DMS53 treated with DMSO at 0.1 percent for 48 hours (cell line): Measurements from ENCODE around the gene DAB2IP.
A peak's percentile ranks its signal among the peaks of the same experiment; 100 is the strongest.

Experiments used
- DNase-seq: peaks from one replicate; lab custom pipeline; 2025; ENCODE audit not compliant: unreplicated experiment; lab: John Stamatoyannopoulos, UW

Gene DAB2IP

GRCh38 chr9:121700165-121700831 is 48.9 kb downstream of the DAB2IP start:
- peak; percentile 71 for DNase-seq

DNA sequence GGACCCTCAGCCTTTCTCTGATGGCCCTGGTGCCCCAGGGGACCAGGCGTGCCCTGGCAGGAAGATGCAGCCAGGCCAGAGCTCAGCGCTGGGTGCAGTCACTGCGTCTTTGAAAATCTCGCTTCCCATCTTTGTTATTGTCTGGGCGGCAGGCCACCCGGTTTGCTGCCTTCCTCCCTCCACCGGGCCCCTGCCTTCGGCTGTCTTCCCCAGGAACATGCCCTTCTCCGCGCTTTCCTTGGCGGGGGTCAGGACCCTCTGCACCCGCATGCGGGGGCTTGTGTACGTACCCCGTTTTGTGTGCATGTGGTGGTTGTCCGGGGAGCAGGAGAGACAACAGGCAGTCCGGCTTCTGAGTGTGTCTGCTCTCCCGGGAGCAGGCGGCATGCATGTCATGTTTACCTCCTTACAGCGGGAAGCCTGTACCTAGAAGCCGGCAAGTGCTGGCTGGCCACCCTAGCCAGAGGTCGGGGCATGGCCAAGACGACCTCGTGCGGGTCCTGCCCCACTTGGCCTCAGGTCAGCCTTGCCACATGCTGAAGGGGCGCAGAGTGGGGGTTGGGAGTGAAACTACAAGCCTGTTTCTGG is 49.5 kb downstream of the DAB2IP start:
- no peak for DNase-seq

DNA sequence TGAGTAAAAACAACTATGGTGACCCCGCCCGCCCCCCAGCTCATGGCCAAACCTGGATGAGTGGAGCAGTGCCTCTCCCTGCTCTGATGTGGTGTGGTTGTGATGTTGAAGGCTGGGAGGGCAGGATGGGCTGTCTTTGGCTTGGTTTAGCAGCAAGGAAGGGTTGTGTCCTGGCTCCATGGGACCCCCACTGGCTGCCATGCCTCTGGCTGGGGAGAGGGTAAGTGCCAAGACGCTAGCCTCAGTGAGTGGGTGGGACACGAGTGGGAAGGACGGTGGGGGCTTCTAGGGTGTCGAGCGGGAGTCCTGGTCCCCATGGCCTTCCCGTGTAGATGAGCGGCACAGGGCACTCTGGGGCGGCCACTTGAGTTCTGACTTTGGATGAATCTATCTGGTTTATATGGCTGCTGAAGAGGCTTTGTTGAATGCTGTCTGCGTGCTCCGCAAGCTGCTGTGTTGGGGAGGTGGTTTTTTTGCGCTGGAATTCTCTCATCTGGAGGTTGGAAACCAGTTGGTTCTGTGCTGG is 50.4 kb downstream of the DAB2IP start:
- DNase-seq, result no peak

DNA sequence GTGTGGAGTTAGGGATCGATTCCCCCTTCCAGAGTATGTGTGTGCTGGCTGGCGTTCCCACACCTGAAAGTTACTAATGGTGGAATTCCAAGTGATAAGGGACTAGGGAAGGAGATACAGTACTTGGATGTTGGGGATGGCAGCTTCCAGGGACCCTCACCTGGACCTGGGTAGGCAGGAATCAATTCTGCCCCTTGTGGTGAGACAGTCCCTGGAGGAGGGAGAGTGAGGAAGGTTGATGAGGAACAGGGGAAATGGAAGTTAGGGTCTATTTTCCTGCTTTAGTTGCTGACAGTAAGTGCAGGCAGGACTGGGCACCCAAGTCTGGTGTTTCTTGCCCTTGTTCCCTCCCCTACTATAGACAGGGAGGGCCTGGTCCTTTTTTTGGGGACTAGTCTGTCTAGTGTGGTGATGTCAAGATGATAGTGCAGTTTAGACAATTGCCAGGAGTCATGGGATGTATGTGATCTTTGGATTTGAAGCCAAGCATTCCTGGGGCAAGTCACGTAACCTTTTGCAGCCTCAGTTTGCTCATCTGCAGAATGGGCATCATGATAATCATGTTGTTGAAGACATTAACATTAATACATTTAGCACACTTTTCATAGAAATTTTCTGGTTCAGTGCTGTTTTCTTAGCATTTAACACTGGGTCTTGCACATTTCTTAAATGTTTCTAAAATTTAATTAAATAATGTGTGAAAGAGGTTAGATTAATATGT is 51.7 kb downstream of the DAB2IP start:
- no peak for DNase-seq

DNA sequence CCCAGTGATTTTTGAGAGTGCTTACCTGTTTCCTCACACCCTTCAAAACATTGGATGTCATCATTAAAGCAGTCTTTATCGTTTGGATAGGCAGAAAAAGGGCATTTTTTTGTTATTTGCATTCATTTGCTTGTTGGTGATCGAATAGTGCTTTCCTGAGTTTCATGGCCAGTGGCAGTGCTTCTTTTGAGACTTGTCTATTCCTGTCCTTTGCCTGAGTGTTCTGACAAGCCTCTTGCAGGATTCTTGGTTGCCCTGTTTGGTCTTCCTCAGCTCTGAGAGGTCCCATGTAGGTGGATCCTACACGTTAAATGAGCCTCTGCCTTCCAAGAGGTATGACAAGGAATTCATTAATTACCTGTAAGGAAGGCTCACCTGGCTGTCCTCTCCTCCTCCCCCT is 52.8 kb downstream of the DAB2IP start:
- no peak for DNase-seq

- DNase-seq, result no peak
Measured at GRCh38 chr9:121706149-121706750, 54.8 kb downstream of the DAB2IP start.

GRCh38 chr9:121707477-121708424 is 56.3 kb downstream of the DAB2IP start:
- no peak for DNase-seq

DNA sequence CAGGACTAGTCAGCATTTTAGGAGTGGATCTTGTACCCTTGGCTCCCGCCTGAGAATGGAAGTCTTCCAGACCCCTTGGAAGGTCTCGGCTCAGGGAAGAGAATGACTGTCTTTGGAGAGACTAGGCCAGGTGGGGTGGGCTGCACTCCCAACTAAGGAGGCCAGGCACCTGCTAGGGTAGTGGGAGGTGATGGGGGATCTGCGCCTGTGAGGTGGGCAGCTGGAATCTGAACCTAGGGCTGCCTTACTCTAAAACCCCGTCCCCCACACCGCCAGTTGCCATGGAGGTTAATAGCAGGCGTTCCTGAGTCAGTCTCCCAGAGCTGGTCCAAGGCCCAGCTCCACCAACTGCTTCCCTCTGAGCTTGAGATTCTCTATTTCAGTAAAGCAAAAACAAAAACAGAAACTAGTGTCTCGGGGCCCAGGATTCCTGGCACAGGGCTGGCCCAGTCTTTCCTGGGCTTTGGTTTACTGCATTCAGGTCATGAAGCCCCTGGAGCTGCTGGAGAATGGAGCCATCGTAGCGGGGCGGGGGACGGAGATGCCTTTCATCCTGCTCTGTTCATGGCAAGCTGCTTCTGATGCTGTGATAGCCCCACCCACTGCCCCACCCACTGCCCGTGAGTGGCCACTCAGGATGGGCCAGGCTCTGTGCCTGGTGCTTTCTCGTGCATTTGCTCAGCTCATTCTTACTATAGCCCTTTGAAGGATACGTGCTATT is 57.5 kb downstream of the DAB2IP start:
- DNase-seq, result no peak

DNA sequence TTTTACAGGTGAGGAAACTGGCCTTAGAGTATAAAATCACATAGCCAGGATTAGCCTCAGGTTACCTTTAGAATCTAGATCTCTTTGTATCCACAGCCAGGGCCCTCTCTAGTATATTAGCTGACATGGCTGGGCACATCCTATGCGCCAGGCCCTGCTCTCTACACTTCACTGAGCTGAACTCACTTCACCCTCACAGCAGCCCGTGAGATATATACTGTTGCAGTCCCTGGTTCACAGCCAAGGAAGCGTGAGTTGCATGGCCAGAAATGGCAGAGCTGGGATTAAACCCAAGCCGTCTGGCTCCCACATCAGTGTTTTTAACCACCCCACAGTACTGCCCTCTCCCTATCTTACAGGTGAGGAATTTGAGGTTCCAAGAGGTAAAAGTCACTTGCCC is 58.4 kb downstream of the DAB2IP start:
- no peak for DNase-seq

GRCh38 chr9:121711281-121711680 is 59.8 kb downstream of the DAB2IP start:
- no peak for DNase-seq

GRCh38 chr9:121711797-121712196 is 60.4 kb downstream of the DAB2IP start:
- DNase-seq, result no peak

GRCh38 chr9:121713400-121714070 is 62.1 kb downstream of the DAB2IP start:
- no peak for DNase-seq

DNA sequence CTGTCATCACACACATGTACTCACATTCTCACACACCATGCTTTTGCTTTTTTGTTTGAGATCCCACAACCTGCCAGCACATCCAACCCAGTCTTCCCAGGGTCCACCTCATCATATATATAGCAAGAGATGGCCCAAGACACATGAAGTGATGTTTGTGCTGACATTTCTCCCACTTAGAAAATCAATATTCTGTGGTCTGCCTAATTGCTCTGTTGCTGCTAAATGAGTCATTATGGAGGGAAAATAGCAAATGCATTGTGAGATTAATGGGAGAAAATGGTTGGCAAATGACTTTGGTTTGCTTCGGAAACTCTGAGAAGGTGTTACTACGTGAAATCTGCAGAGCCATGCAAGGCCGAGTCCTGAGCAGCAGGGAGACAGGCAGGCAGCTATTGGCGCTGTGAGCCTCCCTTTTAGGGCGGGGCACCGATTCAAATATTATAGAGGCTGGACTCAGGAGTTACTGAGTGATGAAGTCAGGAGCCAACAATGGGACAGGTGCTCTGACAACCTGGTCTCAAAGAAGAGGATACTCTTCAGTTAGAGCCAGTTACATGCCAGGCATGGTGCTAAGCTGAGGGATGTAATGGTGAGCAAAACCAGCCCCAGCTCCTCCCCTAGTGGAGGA is 62.8 kb downstream of the DAB2IP start:
- no peak for DNase-seq

DNA sequence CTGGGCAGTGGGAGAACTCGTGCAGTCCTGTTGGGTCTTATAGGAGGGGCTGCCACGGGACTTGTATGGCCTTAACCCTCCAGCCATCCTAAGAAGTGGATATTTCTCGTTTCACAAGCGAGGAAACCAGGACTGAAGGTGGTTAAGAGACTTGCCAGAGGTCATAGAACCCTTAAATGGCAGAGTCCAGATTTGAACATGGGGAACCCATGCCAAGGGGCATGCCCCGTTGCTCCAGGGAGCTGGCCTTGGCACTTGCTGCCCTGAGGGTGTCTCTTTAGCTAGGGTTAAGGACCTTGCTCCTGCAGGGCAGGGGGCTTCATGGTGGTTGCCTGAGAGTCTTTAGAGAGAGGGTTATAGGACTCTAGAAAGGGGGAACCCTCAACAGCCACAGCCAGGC is 63.4 kb downstream of the DAB2IP start:
- DNase-seq, result no peak

- no peak for DNase-seq
Measured at GRCh38 chr9:121717141-121717991, 65.9 kb downstream of the DAB2IP start.

DNA sequence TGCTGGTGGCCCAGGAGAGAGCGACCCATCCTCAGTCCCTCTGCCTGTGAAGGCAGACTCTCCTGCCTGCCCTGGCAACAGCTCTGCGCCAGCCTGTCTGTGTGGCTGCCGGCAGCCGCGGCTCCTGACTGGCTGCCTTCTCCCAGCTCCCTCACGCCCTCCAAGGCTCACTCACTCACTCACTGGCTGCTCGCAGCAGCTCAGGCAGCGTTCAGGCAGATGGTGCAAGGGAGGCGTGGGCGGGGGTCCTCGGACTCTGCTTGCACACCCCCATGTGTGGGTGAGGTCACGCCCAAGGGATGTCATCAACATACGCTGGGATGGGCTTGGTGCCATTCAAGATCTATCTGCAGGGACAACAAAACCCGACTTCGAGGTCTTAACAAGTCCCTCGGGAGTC is 66.7 kb downstream of the DAB2IP start:
- DNase-seq, result no peak

DNA sequence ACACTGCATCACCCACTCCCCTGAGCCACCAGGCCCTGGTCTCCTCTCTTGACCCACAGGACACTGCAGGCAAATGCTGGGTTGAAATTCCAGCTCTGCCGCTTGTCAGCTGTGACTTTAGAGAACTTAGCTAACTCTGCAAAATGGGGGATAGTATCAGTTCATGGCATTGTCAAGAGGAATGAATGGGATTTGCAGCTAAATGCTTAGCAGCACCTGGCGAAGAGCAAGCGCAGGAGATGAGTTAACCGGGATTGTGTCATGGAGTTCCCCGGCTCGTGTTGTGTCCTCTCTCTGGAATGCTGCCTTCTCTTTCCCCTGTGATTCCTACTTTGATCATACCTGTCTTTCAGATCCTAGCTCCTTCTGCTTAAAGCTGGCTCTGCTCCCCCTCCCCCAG is 67.1 kb downstream of the DAB2IP start:
- no peak for DNase-seq
